IMR-90 (cell line): ENCODE results near the gene ARHGAP8. TPM values are rescaled to one million over a fixed set of nuclear protein-coding genes. Genes with fewer than 3 reads are reported as not detected.

Experiments used
- ATAC-seq: fragments of 200-7000 bp; cut with Tn5 transposase; 2 replicates; pipeline ENCODE4 v1.9.1; 2020; ENCODE audit warnings: low read depth, mild to moderate bottlenecking, moderate library complexity
- BruUV-seq: library from RNA; stranded (reverse); fragments of 400-500 nt; replicated peaks from 2 replicates; lab custom pipeline; 2021; lab: Mats Ljungman, UMichigan
- CTCF ChIA-PET: fragments of 300-600 bp; formaldehyde crosslinking; extraction: SDS; loops from one replicate; lab custom pipeline; 2021; ENCODE audit warnings: antibody characterized with exemption; lab: Yijun Ruan, JAX
- POLR2A ChIA-PET: fragments of 300-600 bp; sonication (Branson Sonifier 250); formaldehyde crosslinking; loops from one replicate; lab custom pipeline; 2022; ENCODE audit warnings: antibody characterized with exemption; ENCODE audit not compliant: unreplicated experiment; lab: Charles Lee
- DNase-seq: peaks from one replicate; pipeline ENCODE4 v3.0.0; 2013
- H2AFZ ChIP-seq: replicated peaks from 2 replicates; pipeline ENCODE3; 2013; ENCODE audit warnings: low read length, mild to moderate bottlenecking; ENCODE audit not compliant: poor library complexity
- H2AK5ac ChIP-seq: 2 replicates; pipeline ENCODE4 v1.6.1; 2013; ENCODE audit warnings: low read depth, low read length, inconsistent platforms
- H2AK9ac ChIP-seq: replicated peaks from 2 replicates; pipeline ENCODE3; 2013; ENCODE audit warnings: mild to moderate bottlenecking, low read depth, low read length, moderate library complexity; ENCODE audit not compliant: poor library complexity
- H2BK120ac ChIP-seq: 2 replicates; pipeline ENCODE4 v1.6.1; 2013; ENCODE audit warnings: low read depth, low read length, inconsistent platforms
- H2BK15ac ChIP-seq: 3 replicates; pipeline ENCODE4 v1.6.1; 2013; ENCODE audit warnings: low read depth, low read length, inconsistent platforms
- H2BK20ac ChIP-seq: 2 replicates; pipeline ENCODE4 v1.6.1; 2013; ENCODE audit warnings: low read depth, mild to moderate bottlenecking, inconsistent platforms, low read length, moderate library complexity
- H2BK5ac ChIP-seq: 2 replicates; pipeline ENCODE4 v1.6.1; 2013; ENCODE audit warnings: mild to moderate bottlenecking, low read depth, low read length, inconsistent platforms; ENCODE audit not compliant: poor library complexity, severe bottlenecking
- H3K14ac ChIP-seq: replicated peaks from 2 replicates; pipeline ENCODE4 v1.6.1; 2013; ENCODE audit warnings: low read depth, low read length, inconsistent platforms
- H3K18ac ChIP-seq: 2 replicates; pipeline ENCODE4 v1.6.1; 2013; ENCODE audit warnings: low read depth, low read length, control low read depth
- H3K23ac ChIP-seq: 2 replicates; pipeline ENCODE4 v1.6.1; 2013; ENCODE audit warnings: low read depth, low read length, inconsistent platforms
- H3K27ac ChIP-seq: 2 replicates; pipeline ENCODE4 v1.5.1; 2013; ENCODE audit warnings: mild to moderate bottlenecking, control low read depth, low read length; ENCODE audit not compliant: insufficient read depth
- H3K27me3 ChIP-seq: 2 replicates; pipeline ENCODE4 v1.6.1; 2013; ENCODE audit warnings: low read length; ENCODE audit not compliant: control insufficient read depth, insufficient read depth
- H3K36me3 ChIP-seq: 2 replicates; pipeline ENCODE4 v1.6.1; 2013; ENCODE audit warnings: low read length, mixed read lengths; ENCODE audit not compliant: control insufficient read depth, insufficient read depth
- H3K4ac ChIP-seq: 2 replicates; pipeline ENCODE4 v1.6.1; 2013; ENCODE audit warnings: low read depth, low read length, inconsistent platforms
- H3K4me1 ChIP-seq: 2 replicates; pipeline ENCODE4 v1.6.1; 2013; ENCODE audit warnings: low read length, mixed read lengths; ENCODE audit not compliant: control insufficient read depth, insufficient read depth
- H3K4me2 ChIP-seq: 2 replicates; pipeline ENCODE4 v1.6.1; 2013; ENCODE audit warnings: low read depth, mild to moderate bottlenecking, control low read depth, low read length, moderate library complexity
- H3K4me3 ChIP-seq: 2 replicates; pipeline ENCODE4 v1.5.1; 2013; ENCODE audit warnings: low read depth, mild to moderate bottlenecking, control low read depth, low read length, moderate library complexity; ENCODE audit not compliant: insufficient read depth
- H3K56ac ChIP-seq: 2 replicates; pipeline ENCODE4 v1.6.1; 2013; ENCODE audit warnings: low read length, inconsistent platforms; ENCODE audit not compliant: insufficient read depth; ENCODE audit errors: extremely low read depth
- H3K79me1 ChIP-seq, 2 experiments: 2 replicates each; pipeline ENCODE4 v1.6.1; 2013; ENCODE audit warnings: low read length in 2 of 2, inconsistent platforms in 1 of 2, low read depth in 1 of 2
- H3K9ac ChIP-seq: 2 replicates; pipeline ENCODE4 v1.6.1; 2013; ENCODE audit warnings: low read depth, low read length, control low read depth
- H3K9me1 ChIP-seq: 2 replicates; pipeline ENCODE4 v1.6.1; 2013; ENCODE audit warnings: low read length, inconsistent platforms; ENCODE audit not compliant: insufficient read depth
- H3K9me3 ChIP-seq: 2 replicates; pipeline ENCODE4 v1.6.1; 2013; ENCODE audit warnings: low read length; ENCODE audit not compliant: control insufficient read depth, insufficient read depth
- H4K20me1 ChIP-seq: 2 replicates; pipeline ENCODE4 v1.6.1; 2013; ENCODE audit warnings: low read length, inconsistent platforms; ENCODE audit not compliant: insufficient read depth
- H4K5ac ChIP-seq: 2 replicates; pipeline ENCODE4 v1.6.1; 2013; ENCODE audit warnings: mild to moderate bottlenecking, low read depth, low read length, control low read depth
- H4K8ac ChIP-seq, 2 experiments: 2 replicates each; pipeline ENCODE4 v1.6.1; 2013; ENCODE audit warnings: low read depth in 2 of 2, low read length in 2 of 2, control low read depth in 1 of 2, inconsistent platforms in 1 of 2
- H4K91ac ChIP-seq: 2 replicates; pipeline ENCODE4 v1.6.1; 2013; ENCODE audit warnings: low read depth, low read length, inconsistent platforms; ENCODE audit not compliant: insufficient read depth
- FOS ChIP-seq: fragments of 150-350 bp; IDR thresholded peaks from 2 replicates; pipeline ENCODE4 v1.6.1; 2016; ENCODE audit warnings: low read depth, low read length
- MAZ ChIP-seq: IDR thresholded peaks from 2 replicates; pipeline ENCODE4 v1.6.1; 2012; ENCODE audit warnings: low read depth, mild to moderate bottlenecking, low read length, improper control_type of control experiment, moderate library complexity, borderline replicate concordance
- MXI1 ChIP-seq: IDR thresholded peaks from 2 replicates; pipeline ENCODE4 v1.6.1; 2012; ENCODE audit warnings: low read depth, mild to moderate bottlenecking, low read length, moderate library complexity, borderline replicate concordance
- NFE2L2 ChIP-seq: fragments of 150-350 bp; IDR thresholded peaks from 2 replicates; pipeline ENCODE4 v1.6.1; 2016; ENCODE audit warnings: low read depth, mild to moderate bottlenecking, low read length
- RAD21 ChIP-seq: IDR thresholded peaks from 2 replicates; pipeline ENCODE4 v1.6.1; 2012; ENCODE audit warnings: low read length, improper control_type of control experiment
- RCOR1 ChIP-seq: IDR thresholded peaks from 2 replicates; pipeline ENCODE4 v1.6.1; 2012; ENCODE audit warnings: mild to moderate bottlenecking, low read length, improper control_type of control experiment; ENCODE audit not compliant: insufficient replicate concordance
- WGBS, 2 experiments: methylation state at CpG; one replicate each; pipeline versions ENCODE4 v1.1.5 to v1.1.7; 2013; ENCODE audit warnings: missing lambda C conversion rate in 2 of 2; ENCODE audit not compliant: insufficient read length in 1 of 2; ENCODE audit errors: extremely low coverage in 2 of 2; 5-methylcytosine and 5-hydroxymethylcytosine counted together
- dilution Hi-C: fragments of 300-500 bp; cut with HindIII; formaldehyde crosslinking; loops from one replicate; pipeline ENCODE4 v1.14.3; 2018; ENCODE audit warnings: low sequenced_read_pairs; ENCODE audit not compliant: unreplicated experiment
- in situ Hi-C: fragments of 300-500 bp; cut with MboI; formaldehyde crosslinking; loops from 3 replicates; pipeline ENCODE4 v1.14.3; 2019; ENCODE audit warnings: low sequenced_read_pairs, inconsistent platforms, mixed read lengths
- intact Hi-C: fragments of 100-400 bp; cut with micrococcal nuclease; formaldehyde crosslinking; loops from 2 replicates; pipeline ENCODE4 v1.10.0; 2022
- polyA plus RNA-seq, 3 experiments: library from polyadenylated mRNA; depleted of rRNA; stranded (reverse); fragments of >200 nt; gene quantifications; 2 replicates each; pipeline ENCODE4 v1.2.3, GENCODE V29; 2012; ENCODE audit warnings: low replicate concordance in 1 of 3
- total RNA-seq: library from RNA; depleted of rRNA; stranded (reverse); fragments of >200 nt; gene quantifications from 2 replicates; pipeline ENCODE4 v1.2.3, GENCODE V29; 2012
- TF ChIP-seq, protein P1 (sequence below): conservative IDR thresholded peaks from 2 replicates; pipeline ENCODE4 v1.5.1; 2012; ENCODE audit warnings: mild to moderate bottlenecking, low read depth, low read length, improper control_type of control experiment
- TF ChIP-seq, protein P2 (sequence below): fragments of 150-350 bp; IDR thresholded peaks from 2 replicates; pipeline ENCODE4 v1.6.1; 2016; ENCODE audit warnings: low read depth, mild to moderate bottlenecking, low read length, moderate library complexity, borderline replicate concordance

The ARHGAP8 gene
- total and polyA plus RNA-seq, 2 of the 4 experiments (the other 2 are of a cell fraction) = 0.18 to 0.21 TPM

DNA sequence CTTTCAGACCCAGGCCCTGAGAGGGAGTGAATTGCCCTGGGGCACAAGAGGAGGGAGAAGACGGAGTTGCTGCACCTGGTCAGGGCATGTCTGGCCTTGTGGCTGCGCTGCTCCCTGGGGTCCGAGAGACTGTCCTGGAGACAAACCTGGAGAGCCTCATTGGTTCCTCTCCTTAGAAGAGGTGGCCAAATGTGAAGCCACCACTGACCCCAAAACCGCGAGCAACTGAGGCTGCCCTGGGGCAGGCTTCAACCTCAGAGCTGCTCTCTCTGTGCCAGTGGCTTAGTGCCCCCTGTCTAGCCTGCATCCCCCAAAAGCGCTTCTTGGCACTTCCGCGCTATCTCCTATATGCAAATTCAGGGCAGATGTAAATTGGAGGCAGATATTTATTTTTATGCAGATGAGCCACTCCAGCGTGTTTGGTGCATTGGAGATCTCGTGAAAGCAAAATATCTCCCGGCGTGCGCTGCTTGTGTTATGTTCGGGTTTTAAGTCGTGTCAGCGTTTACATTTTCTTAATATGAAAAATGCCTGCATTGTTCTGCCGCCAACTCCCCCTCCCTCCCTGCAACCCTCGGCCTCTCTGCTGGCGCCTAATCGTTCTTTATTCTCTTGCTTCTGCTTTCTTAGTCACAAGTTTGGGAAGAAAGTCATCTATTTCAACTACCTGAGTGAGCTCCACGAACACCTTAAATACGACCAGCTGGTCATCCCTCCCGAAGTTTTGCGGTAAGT, 69.5 kb downstream of the ARHGAP8 start:
- Histone ChIP-seq H2BK15ac (no peak overlapping the region), H3K9me3 (no peaks in the 10 kb centered on the region), H3K18ac (no peak overlapping the region), H3K14ac (no peak overlapping the region), H3K9me1 (no peaks in the 10 kb centered on the region), H3K4ac (no peak overlapping the region), H4K91ac (no peak overlapping the region), H2AK9ac (no peak overlapping the region), H3K4me2 (no peak overlapping the region), H3K27me3 (peaks cover 22% of the 10 kb centered on the region), H4K8ac (no peak overlapping the region), H3K23ac (no peak overlapping the region), H4K20me1 (no peaks in the 10 kb centered on the region), H2BK5ac (no peak overlapping the region), H4K5ac (no peak overlapping the region), H2AFZ (no peak overlapping the region), H3K27ac (no peak overlapping the region), H3K4me3 (no peak overlapping the region), H3K56ac (no peak overlapping the region), H3K9ac (no peak overlapping the region), H2AK5ac (no peak overlapping the region), H3K4me1 (no peaks in the 10 kb centered on the region), H3K36me3 (no peaks in the 10 kb centered on the region), H2BK20ac (no peak overlapping the region), H3K79me1 (no peaks in the 10 kb centered on the region), H2BK120ac (no peak overlapping the region)
- BruUV-seq = no TSS peak
- in situ Hi-C loops (loop anchor here (10.0 kb wide), 2 partner anchors 63 to 273 kb away; no protein-coding TSS in a partner anchor), dilution Hi-C loops (no loop called here), intact Hi-C loops (no loop called here)
- DNase-seq (no peak), ATAC-seq (no peak)
- CTCF ChIA-PET = no interaction called here
- TF ChIP-seq FOS = no peak
- TF ChIP-seq NFE2L2 = no peak
- no peak for TF ChIP-seq MAZ
- TF ChIP-seq RAD21 = no peak
- no peak for TF ChIP-seq RCOR1
- no peak for TF ChIP-seq MXI1
- TF ChIP-seq, protein P1, sequence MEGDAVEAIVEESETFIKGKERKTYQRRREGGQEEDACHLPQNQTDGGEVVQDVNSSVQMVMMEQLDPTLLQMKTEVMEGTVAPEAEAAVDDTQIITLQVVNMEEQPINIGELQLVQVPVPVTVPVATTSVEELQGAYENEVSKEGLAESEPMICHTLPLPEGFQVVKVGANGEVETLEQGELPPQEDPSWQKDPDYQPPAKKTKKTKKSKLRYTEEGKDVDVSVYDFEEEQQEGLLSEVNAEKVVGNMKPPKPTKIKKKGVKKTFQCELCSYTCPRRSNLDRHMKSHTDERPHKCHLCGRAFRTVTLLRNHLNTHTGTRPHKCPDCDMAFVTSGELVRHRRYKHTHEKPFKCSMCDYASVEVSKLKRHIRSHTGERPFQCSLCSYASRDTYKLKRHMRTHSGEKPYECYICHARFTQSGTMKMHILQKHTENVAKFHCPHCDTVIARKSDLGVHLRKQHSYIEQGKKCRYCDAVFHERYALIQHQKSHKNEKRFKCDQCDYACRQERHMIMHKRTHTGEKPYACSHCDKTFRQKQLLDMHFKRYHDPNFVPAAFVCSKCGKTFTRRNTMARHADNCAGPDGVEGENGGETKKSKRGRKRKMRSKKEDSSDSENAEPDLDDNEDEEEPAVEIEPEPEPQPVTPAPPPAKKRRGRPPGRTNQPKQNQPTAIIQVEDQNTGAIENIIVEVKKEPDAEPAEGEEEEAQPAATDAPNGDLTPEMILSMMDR = no peak
- TF ChIP-seq, protein P2, sequence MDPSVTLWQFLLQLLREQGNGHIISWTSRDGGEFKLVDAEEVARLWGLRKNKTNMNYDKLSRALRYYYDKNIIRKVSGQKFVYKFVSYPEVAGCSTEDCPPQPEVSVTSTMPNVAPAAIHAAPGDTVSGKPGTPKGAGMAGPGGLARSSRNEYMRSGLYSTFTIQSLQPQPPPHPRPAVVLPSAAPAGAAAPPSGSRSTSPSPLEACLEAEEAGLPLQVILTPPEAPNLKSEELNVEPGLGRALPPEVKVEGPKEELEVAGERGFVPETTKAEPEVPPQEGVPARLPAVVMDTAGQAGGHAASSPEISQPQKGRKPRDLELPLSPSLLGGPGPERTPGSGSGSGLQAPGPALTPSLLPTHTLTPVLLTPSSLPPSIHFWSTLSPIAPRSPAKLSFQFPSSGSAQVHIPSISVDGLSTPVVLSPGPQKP = no peak
- 67% methylated on average over 4 of the region's 24 CpGs; no CpG with 5 or more reads in 1 of the 2 experiments for WGBS, 2 experiments
- POLR2A ChIA-PET = no interaction called here
